ENCODE data around the gene MAF. TPM values are rescaled to one million over a fixed set of nuclear protein-coding genes. Genes with fewer than 3 reads are reported as not detected.

MAF gene
- total and polyA plus RNA-seq, 2 of the 4 experiments (the other 2 are of a cell fraction): under 0.01 to 0.02 TPM

GRCh38 chr16:79560923-79561322 is 39.6 kb downstream of the MAF start:
- H3K23ac ChIP-seq (ENCODE audit: low read depth, low read length): no peak overlapping the region
- TF ChIP-seq ELK1 (IDR thresholded peaks at IDR 0.05; ENCODE audit: borderline replicate concordance, low read depth, low read length) (no peak), RCOR1 (IDR thresholded peaks at IDR 0.05; ENCODE audit: insufficient replicate concordance, low read length) (no peak), MAZ (IDR thresholded peaks at IDR 0.05; ENCODE audit: borderline replicate concordance, low read depth, low read length) (no peak), CEBPB (IDR thresholded peaks at IDR 0.05; ENCODE audit: low read depth, low read length) (no peak), RFX5 (IDR thresholded peaks at IDR 0.05; ENCODE audit: low read depth, low read length) (no peak), SMC3 (IDR thresholded peaks at IDR 0.05; ENCODE audit: low read depth, low read length) (no peak), RAD21 (IDR thresholded peaks at IDR 0.05; ENCODE audit: low read length) (no peak), CTCF (conservative IDR thresholded peaks at IDR 0.05; ENCODE audit: low read depth, low read length) (no peak)
- no peak for DNase-seq
- H2AK5ac ChIP-seq (ENCODE audit: low read depth, low read length): no peak overlapping the region
- H3K4ac ChIP-seq (ENCODE audit: low read depth, low read length): no peak overlapping the region
- no peak overlapping the region for H3K27ac ChIP-seq (ENCODE audit: insufficient read depth, low read length)
- no peak overlapping the region for H3K4me2 ChIP-seq (ENCODE audit: low read depth, low read length)
- no peak overlapping the region for H4K5ac ChIP-seq (ENCODE audit: low read depth, low read length)
- WGBS, 2 experiments (ENCODE audit: extremely low coverage in 2 of 2, insufficient read length in 1 of 2): 20% methylated on average over 1 of the region's 1 CpG; no CpG with 5 or more reads in 1 of the 2 experiments
- no peak overlapping the region for H2BK120ac ChIP-seq (ENCODE audit: low read depth, low read length)
- no peak overlapping the region for H3K4me3 ChIP-seq (ENCODE audit: insufficient read depth, low read depth, low read length)
- H3K56ac ChIP-seq (ENCODE audit: extremely low read depth, insufficient read depth, low read length): no peak overlapping the region
- peaks cover 6% of the 10 kb centered on the region; the same call in 1 of the 2 replicates for H3K9me3 ChIP-seq (ENCODE audit: control insufficient read depth, insufficient read depth, low read length)
- H2BK20ac ChIP-seq (ENCODE audit: low read depth, low read length): no peak overlapping the region
- no peak overlapping the region for H4K91ac ChIP-seq (ENCODE audit: insufficient read depth, low read depth, low read length)
- H3K79me1 ChIP-seq (ENCODE audit: low read depth in 1 of 2, low read length in 2 of 2): no peaks in the 10 kb centered on the region
- no TSS peak for BruUV-seq (replicated peaks)
- no peak overlapping the region for H3K9ac ChIP-seq (ENCODE audit: low read depth, low read length)
- H2BK5ac ChIP-seq (ENCODE audit: low read depth, low read length, poor library complexity, severe bottlenecking): no peak overlapping the region
- H3K9me1 ChIP-seq (ENCODE audit: insufficient read depth, low read length): no peaks in the 10 kb centered on the region
- intact Hi-C loops (cut with micrococcal nuclease): no loop called here
- no peak overlapping the region for H2AK9ac ChIP-seq (replicated peaks; ENCODE audit: low read depth, low read length, poor library complexity)
- H3K14ac ChIP-seq (replicated peaks; ENCODE audit: low read depth, low read length): no peak overlapping the region
- dilution Hi-C loops (cut with HindIII; ENCODE audit: low sequenced_read_pairs, unreplicated experiment): no loop called here
- no peak overlapping the region for H3K18ac ChIP-seq (ENCODE audit: low read depth, low read length)
- no peak overlapping the region for H4K8ac ChIP-seq (ENCODE audit: low read depth in 2 of 2, low read length in 2 of 2)
- no peak for ATAC-seq (ENCODE audit: low read depth)
- CTCF ChIA-PET: no interaction called here
- H2BK15ac ChIP-seq (ENCODE audit: low read depth, low read length): no peak overlapping the region
- H4K20me1 ChIP-seq (ENCODE audit: insufficient read depth, low read length): no peaks in the 10 kb centered on the region
- H3K4me1 ChIP-seq (ENCODE audit: control insufficient read depth, insufficient read depth, low read length): no peaks in the 10 kb centered on the region
- POLR2A ChIA-PET (ENCODE audit: unreplicated experiment): no interaction called here
- H2AFZ ChIP-seq (replicated peaks; ENCODE audit: low read length, poor library complexity): no peak overlapping the region
- in situ Hi-C loops (cut with MboI; ENCODE audit: low sequenced_read_pairs): no loop called here
- H3K36me3 ChIP-seq (ENCODE audit: control insufficient read depth, insufficient read depth, low read length): no peaks in the 10 kb centered on the region
- no peaks in the 10 kb centered on the region for H3K27me3 ChIP-seq (ENCODE audit: control insufficient read depth, insufficient read depth, low read length)

All from IMR-90 (cell line).